ENCODE results near the gene MT1H. TPM values are rescaled to one million over a fixed set of nuclear protein-coding genes. Genes with fewer than 3 reads are reported as not detected.
"Not testable (repeated sequence)": the region's sequence is repeated elsewhere in the genome, so short reads cannot be mapped to it uniquely, and the experiment has no call there.

MT1H gene
- total RNA-seq, 1 donor from 2014 or later, result not detected

DNA sequence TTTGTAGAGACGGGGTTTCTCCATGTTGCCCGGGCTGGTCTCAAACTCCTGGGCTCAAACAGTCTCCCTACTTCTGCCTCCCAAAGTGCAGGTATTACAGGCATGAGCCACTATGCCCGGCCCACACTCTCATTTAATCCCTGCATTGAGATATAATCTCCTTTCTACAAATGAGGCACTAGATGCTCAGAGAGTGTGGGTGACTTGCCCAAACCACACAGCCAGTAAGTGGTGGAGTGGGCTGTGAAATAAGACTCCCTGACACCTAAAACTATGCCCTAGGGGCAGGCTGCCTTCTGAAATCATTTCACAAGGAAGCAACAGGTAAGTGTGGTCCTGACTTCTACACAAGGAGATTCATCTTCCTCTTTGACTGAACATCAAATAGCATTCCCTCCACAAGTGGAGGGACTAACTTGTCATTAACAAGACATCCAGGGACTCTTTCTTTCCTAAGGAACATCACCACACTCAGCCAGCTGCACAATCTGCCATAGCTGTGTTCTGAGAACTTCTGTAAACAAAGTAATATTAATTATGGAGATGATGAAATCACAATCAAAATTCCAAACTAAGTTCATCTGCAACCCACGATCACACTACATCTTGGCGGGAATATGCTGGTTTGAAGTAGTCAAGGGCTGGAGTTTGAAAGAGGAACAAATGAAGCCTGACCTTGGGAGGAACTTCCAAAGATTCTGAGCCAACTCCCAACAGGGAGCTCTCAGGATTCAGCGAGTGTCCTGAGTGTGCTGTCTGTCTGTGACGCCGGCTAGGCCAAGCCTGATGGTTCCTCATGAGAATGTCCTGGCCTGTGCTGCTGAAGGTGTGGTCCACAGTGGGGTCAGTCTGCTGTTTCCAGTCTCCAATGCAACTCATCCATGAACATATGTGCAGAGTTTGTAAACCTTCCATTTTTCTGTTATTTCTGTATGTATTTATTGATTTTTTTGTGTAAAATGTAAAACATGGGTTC lies 4.0 kb upstream of the MT1H start:
- not testable (repeated sequence) for DNase-seq

DNA sequence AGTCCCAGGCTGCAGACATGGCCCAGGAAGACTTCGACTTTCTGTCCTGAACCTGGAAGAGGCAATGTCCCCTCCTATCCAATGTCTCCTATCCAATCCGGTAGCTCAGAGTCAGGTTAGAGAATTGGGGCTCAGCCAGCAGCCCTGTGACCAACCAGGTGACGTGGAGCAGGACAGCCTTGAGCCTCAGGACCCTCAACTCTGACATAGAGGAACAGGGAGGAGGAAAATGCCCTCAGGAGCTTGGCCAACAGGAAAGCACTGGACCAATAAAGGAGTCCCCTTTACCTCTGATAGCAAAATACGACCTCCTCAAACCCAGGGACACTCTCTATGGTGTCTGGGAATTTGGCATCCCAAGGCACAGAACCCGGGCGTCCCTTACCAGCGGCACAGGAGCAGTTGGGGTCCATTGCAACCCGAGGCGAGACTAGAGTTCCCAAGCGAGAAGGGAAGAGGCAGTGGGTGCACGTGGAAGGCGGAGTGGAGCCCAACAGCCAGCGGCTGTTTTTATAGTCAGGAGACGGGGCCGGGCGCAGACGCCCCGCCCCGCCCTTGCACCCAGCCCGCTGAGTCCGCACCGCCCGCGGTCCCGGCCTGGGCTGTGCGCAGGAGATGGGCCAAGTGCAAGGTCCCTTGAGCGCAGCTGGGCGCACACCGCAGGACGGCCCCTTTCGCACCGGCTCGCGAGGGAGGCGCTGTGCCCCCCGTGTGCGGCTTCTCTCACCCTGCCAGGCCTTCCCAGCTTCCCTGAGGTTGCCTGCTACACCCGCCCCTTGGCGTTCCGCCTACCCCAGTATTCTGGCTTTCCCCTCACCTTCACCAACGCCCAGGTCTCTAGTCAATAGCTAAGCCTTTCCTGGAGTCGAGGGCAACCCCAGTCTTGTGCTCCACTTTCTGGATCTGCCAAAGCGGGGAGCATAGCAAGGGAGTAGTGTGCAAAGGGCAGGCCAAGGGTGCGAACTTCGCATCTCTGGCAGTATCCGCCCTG lies 1.7 kb upstream of the MT1H start, which contains the start of gene MT1G:
TSS of gene MT1G (minus strand) at position 485 of the 991 bp plus-strand sequence. CDS start at position 413, 72 bp downstream.
- DNase-seq, result peak; percentile 22

DNA sequence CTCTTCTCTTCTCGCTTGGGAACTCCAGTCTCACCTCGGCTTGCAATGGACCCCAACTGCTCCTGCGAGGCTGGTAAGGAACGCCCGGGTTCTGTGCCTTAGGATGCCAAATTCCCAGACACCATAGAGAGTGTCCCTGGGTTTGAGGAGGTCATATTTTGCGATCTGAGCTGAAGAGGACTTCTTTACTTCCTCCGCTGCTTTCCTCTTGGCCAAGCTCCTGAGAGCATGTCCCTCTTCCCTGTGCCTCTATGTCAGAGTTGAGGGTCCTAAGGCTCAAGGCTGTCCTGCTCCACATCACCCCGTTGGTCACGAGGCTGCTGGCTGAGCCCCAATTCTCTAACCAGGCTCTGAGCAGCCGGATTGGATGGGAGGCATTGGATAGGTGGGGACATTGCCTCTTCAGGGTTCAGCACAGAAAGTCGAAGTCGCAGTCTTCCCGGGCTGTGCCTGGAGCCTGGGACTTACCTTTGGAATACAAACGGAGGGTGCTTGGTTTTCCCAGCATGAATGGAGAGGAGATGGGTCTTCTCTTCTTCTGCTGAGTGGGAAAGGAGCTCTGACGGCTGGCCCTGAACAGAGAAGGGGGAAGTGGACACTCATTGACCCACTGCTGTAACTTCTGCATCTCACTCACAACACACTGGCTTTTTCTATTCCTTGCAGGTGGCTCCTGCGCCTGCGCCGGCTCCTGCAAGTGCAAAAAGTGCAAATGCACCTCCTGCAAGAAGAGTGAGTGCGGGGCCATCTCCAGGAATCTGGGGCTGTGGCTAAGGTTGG lies 416 bp downstream of the MT1H start:
- DNase-seq, result no peak

DNA sequence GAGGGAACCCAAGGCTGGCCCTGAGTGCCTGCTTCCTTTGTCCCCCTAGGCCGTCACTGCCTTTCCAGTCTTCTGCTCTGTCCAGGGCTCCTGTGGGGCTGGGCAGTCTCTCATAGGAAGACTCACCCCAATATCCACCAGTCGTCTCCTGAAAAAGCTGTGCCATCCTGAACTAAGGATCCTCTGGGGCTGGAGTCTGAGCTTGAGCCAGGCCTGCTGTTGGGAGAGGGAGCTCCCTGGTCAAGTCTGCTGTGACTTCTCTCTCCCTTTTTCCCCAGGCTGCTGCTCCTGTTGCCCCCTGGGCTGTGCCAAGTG lies 963 bp downstream of the MT1H start:
- DNase-seq, result no peak

DNA sequence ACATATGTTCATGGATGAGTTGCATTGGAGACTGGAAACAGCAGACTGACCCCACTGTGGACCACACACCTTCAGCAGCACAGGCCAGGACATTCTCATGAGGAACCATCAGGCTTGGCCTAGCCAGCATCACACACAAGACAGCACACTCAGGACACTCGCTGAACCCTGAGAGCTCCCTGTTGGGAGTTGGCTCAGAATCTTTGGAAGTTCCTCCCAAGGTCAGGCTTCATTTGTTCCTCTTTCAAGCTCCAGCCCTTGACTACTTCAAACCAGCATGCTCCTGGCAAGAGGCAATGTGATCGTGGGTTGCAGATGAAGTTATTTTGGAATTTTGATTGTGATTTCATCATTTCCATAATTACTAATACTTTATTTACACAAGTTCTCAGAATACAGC lies 2.1 kb downstream of the MT1H start:
- not testable (repeated sequence) for DNase-seq

DNA sequence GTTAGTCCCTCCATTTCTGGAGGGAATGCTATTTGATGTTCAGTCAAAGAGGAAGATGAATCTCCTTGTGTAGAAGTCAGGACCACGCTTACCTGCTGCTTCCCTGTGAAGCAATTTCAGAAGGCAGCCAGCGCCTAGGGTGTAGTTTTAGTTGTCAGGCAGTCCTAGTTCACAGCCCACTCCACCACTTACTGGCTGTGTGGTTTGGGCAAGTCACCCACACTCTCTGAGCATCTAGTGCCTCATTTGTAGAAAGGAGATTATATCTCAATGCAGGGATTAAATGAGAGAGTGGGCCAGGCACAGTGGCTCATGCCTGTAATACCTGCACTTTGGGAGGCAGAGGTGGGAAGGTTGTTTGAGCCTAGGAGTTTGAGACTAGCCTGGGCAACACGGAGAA lies 2.6 kb downstream of the MT1H start:
- DNase-seq, result not testable (repeated sequence)

DNA sequence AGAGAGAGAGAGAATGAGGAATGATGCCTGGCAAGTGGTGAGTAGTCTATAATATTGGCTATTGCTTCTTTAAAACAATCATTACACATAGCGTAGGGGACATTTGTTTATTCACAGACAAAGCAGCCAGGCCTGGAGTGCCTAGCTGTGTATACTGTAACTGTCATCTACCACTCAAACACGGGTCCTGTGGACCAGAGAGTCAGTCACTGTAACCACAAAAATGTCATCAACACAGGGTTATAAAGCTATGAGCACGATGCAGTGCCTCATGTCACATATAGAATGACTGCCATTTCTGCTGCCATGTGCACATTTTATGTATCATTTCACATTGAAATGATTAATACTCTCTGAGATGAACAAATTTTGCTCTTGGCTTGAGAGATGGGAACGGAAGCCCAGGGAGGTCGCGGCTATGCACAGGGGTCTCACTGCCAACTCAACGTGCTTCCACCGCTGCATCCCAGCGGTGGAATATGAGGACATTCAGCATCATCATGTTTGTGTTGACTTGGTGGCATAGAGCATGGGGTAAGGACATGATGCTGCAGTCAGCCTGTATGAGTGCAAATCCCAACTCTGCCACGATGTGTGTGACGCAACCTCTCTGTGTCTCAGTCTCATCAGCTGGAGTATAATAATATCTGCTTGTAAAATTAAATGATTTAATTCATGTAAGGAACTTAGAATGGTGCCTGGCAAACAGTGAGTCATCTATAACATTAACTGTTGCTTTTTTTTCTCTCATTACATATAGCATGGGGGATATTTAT lies 3.3 kb downstream of the MT1H start:
- DNase-seq, result no peak

DNA sequence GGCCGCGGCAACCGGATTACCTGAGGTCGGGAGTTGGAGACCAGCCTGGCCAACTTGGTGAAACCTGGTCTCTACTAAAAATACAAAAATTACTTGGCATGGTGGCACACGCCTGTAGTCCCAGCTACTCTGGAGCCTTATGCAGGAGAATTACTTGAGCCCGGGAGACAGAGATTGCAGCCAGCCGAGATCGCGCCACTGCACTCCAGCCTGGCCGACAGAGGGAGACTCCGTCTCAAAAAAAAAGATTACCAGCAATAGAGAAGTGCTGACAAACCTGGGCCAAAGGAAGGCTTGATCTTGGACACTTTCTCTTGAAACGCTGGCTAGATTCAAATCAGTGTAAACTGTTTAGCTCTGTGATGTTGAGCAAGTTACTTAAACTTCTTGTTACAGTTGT lies 4.3 kb downstream of the MT1H start:
- peak; percentile 43 for DNase-seq

DNA sequence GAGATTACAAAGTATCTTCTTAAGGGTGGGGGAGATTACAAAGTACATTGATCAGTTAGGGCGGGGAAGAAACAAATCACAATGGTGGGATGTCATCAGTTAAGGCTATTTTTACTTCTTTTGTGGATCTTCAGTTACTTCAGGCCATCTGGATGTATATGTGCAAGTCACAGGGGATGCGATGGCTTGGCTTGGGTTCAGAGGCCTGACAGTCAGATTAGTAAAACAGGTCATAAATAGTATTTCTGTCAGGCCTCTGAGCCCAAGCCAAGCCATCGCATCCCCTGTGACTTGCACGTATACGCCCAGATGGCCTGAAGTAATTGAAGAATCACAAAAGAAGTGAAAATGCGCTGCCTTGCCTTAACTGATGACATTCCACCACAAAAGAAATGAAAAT lies 5.0 kb downstream of the MT1H start:
- not testable (repeated sequence) for DNase-seq

DNA sequence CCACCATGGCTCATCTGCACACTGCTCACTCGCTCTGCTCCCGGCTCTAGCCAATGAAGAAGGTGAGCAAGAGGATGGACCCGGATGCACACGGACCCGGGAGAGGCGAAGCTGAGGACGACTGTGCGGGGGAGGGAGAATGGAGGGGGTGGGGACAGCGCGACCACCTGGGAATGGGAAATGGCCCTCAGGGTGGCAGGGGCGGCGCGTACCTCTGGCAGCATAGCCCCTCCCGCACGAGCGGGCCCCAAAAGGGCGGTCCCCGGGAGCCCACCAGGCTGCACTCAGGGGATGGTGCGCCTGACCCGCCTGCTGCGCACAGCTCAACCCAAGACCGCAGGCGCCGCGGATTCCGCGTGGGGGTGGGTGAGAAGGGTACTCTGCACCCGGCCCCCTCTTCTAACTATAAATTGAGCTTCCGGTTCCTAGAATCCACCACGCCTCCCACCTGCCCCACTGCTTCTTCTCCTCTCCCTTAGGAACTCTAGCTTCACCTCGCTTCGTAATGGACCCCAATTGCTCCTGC lies 6.1 kb downstream of the MT1H start:
- DNase-seq, result no peak

DNA sequence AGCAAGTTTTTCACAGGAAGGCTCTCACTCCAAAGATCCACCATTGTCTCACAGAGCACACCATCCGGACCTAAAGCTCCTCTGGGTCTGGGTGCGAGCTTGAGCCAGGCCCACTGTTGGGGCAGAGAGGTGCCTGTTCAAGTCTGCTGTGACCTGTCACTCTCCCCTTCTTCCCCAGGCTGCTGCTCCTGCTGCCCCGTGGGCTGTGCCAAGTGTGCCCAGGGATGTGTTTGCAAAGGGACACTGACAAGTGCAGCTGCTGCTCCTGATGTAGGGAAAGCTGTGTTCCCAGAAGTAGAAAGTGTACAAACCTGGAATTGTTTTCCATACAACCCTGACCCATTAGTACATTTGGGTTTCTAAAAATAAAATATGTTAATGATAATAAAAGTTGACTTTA lies 7.9 kb downstream of the MT1H start:
- DNase-seq, result no peak

DNA sequence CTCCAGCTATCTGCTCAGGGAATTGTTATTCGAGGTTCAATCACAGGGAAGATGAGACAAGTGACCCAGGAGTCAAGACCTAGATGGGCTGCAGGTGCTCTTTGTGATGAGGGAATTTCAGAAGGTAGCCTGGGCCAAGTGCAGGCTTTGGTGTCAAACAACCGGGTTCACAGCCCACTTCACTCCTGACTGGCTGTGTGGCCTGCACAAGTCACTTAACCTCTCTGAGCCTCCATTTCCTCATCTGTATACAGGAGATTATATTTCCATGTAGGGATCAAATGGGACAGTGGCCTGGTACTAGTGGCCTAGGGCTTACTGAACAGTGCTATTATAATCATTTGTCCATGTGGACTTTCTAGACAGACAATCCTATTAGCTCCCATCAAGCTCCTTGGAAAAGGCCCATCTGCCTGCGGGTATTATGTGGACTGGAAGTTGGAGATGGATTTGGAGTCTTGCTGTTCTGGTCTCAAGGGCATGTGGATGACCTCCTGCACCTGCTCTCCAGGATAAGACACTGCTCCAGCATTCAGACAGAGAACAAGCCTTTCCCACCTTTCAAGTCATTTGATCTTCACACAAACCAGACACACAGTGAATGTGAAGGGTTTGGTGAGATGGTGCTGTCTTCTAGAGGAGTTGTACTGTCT lies 9.6 kb downstream of the MT1H start:
- no peak for DNase-seq

DNA sequence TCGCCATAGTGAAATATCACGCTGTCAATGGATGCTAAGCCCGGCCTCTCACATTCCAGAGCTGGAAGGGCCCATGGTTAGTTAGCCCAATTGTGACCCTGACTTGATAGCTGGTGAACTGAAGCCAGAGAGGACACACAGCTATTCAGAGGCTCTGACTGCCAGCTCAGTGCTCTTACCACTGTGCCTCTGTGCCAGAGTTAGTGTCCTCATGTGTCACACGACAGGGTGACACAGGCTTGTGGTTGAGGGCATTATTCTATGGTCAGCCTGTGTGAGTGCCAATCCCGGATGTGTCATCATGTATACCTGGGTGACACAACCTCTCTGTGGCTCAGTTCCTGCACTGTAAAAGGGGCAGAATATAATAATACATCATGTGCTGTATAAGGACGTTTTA lies 10.2 kb downstream of the MT1H start:
- no peak for DNase-seq

DNA sequence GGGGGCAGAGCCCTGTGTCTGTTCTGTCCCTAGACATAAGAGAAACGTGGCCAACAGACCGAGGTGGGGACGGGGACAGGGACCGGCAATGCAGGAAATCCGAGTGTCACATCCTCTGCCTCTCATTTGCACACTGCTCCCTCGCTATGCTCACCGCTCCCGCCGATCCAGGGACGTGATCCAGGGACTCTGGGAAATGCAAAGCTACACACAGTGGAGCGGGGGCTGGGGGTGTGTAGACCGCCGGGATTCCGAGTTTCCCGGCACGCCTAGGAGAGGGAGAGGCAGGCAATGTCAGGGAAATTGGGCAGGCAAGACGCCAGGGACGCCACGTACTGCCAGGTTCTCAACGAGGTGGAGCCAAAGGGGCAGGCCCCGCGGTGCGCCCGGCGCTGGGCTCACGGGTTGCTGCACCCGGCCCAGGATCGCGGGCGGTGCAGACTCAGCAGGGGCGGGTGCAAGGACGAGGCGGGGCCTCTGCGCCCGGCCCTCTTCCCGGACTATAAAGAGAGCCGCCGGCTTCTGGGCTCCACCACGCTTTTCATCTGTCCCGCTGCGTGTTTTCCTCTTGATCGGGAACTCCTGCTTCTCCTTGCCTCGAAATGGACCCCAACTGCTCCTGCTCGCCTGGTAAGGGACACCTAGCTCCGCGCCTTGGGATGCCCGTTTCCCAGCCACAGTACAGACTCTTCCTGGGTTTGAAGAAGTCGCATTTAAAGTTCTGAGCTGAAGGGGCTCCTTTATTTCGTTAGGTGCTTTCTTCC lies 12.5 kb downstream of the MT1H start, which contains the start of gene MT1X:
TSS of gene MT1X (plus strand) at position 532 of the 764 bp plus-strand sequence. CDS start at position 603, 71 bp downstream.
- peak; percentile 83 for DNase-seq

DNA sequence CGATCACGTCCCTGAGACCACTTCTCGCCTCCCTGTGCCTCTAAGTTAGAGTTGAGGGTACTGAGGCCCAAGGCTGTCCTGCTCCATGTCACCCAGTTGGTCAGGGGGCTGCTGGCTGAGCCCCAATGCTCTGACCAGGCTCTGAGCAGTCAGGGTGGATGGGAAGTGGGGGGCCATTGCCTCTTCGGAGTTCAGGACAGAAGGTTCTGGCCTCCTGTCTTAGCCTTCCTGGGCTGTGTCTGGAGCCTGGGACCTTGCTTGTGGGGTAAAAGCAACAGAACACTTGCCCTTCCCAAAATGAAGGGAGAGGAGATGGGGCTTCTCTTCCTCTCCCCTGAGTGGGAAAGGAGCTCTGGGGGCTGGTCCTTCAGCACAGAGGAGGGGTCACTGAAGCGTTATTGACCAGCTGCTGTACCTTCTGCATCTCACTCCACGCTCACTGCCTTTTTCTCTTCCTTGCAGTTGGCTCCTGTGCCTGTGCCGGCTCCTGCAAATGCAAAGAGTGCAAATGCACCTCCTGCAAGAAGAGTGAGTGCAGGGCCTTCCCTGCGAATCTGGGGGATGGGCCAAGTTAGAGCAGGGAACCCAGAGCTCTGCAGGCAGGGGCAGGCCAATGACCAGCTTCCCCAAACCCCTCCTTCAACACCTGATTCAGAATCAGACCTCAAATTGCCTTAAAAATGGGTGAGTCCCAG lies 13.2 kb downstream of the MT1H start:
- no peak for DNase-seq

DNA sequence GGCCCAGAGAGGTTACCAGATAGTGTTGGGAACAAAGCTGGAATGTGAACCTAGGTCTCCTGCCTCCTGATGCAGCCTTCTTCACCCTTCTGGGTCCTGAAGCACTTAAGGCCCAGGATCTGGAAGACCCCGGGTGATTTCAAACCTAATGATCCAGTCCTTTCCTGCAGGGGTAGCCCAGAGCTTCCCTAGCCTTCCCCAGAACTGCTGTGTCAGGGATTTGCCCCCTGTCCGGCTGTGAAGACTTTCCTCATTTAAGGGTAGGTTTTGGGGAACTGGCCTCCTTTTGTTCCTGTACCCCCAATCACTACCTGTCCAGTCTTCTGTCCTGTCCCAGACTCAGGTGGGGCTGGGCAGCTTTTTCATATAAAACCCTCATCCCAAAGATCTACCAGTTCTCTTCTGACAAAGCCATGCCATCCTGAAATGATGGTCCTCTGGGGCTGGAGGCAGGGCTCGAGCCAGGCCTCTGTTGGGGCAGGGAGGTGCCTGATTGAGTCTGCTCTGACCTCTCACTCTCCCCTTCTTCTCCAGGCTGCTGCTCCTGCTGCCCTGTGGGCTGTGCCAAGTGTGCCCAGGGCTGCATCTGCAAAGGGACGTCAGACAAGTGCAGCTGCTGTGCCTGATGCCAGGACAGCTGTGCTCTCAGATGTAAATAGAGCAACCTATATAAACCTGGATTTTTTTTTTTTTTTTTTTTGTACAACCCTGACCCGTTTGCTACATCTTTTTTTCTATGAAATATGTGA lies 14.0 kb downstream of the MT1H start:
- DNase-seq, result no peak

DNA sequence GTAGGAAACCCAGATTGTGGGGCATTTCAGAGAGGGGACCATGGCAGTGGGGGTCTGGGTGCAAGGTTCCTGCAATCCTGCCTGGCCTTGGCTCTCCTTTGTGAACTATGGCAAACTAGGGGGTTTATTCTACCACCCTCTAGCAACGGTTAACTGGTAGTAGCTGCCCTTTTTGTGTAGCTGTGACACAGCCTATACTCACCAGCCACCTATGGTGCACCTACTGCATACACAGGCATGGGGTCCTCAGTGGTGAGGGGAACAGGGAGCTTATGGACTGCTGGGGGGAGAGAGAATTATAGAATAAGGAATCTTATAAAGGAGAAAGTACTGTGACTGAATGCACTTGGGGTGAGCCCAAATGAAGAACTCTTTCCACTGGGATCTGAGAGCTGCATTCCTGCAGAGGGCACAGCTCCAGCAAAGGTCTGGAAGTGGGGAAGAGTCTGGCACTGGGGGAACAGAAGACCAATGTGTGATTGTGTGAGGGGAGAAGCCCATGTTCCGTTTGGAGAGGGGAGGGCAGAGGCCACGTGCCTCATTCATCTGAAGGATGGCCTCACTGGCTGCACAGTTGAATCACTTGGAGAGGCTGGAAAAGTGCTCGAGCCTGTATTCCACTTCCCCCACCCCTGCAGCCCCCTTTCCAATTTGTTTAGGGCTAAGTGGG lies 14.8 kb downstream of the MT1H start:
- no peak for DNase-seq
